Activated naive CD8-positive, alpha-beta T cell treated with anti-CD3 and anti-CD28 coated beads, Interleukin-2, amount 50 U/mL, for 16 hours (primary cell): ENCODE data around the gene PAPPA2.

Experiments
- DNase-seq: peaks from one replicate; pipeline ENCODE4 v3.0.0-alpha.2; 2020; ENCODE audit warnings: low read depth, low spot score

The PAPPA2 gene

GRCh38 chr1:176766779-176767178 is 303.8 kb downstream of the PAPPA2 start:
- no peak for DNase-seq

GRCh38 chr1:176767714-176768136 is 304.8 kb downstream of the PAPPA2 start:
- no peak for DNase-seq

GRCh38 chr1:176768532-176768931 is 305.6 kb downstream of the PAPPA2 start:
- DNase-seq, result no peak

GRCh38 chr1:176770066-176770465 is 307.1 kb downstream of the PAPPA2 start:
- DNase-seq, result no peak

- no peak for DNase-seq
Observed at GRCh38 chr1:176773038-176773437, 310.1 kb downstream of the PAPPA2 start.

GRCh38 chr1:176774224-176774623 is 311.2 kb downstream of the PAPPA2 start:
- DNase-seq, result no peak

- no peak for DNase-seq
Observed at GRCh38 chr1:176775378-176775777, 312.4 kb downstream of the PAPPA2 start.

- DNase-seq, result no peak
Observed at GRCh38 chr1:176775996-176776395, 313.0 kb downstream of the PAPPA2 start.

GRCh38 chr1:176778056-176778455 is 315.1 kb downstream of the PAPPA2 start:
- no peak for DNase-seq

GRCh38 chr1:176779992-176780328 is 317.0 kb downstream of the PAPPA2 start:
- no peak for DNase-seq

GRCh38 chr1:176783309-176783708 is 320.3 kb downstream of the PAPPA2 start:
- DNase-seq, result no peak

GRCh38 chr1:176785056-176785455 is 322.1 kb downstream of the PAPPA2 start:
- no peak for DNase-seq

- no peak for DNase-seq
Observed at GRCh38 chr1:176785791-176786190, 322.8 kb downstream of the PAPPA2 start.

GRCh38 chr1:176786274-176786673 is 323.3 kb downstream of the PAPPA2 start:
- DNase-seq, result no peak

GRCh38 chr1:176789571-176790090 is 326.7 kb downstream of the PAPPA2 start:
- DNase-seq, result no peak

GRCh38 chr1:176790786-176791185 is 327.8 kb downstream of the PAPPA2 start:
- no peak for DNase-seq

GRCh38 chr1:176791906-176792305 is 328.9 kb downstream of the PAPPA2 start:
- no peak for DNase-seq

GRCh38 chr1:176794897-176795508 is 332.0 kb downstream of the PAPPA2 start:
- no peak for DNase-seq

GRCh38 chr1:176795929-176796328 is 333.0 kb downstream of the PAPPA2 start:
- no peak for DNase-seq

GRCh38 chr1:176796583-176796982 is 333.6 kb downstream of the PAPPA2 start:
- DNase-seq, result no peak

- DNase-seq, result no peak
Observed at GRCh38 chr1:176799327-176799726, 336.4 kb downstream of the PAPPA2 start.

- no peak for DNase-seq
Observed at GRCh38 chr1:176800978-176801513, 338.1 kb downstream of the PAPPA2 start.

GRCh38 chr1:176801514-176802020 is 338.6 kb downstream of the PAPPA2 start:
- DNase-seq, result no peak
